ENCODE data around the gene FDX2. TPM values are rescaled to one million over a fixed set of nuclear protein-coding genes. Genes with fewer than 3 reads are reported as not detected.

The FDX2 gene
- total and polyA plus RNA-seq, 4 donors = 5.8 to 18.7 (median 10.0) TPM

DNA sequence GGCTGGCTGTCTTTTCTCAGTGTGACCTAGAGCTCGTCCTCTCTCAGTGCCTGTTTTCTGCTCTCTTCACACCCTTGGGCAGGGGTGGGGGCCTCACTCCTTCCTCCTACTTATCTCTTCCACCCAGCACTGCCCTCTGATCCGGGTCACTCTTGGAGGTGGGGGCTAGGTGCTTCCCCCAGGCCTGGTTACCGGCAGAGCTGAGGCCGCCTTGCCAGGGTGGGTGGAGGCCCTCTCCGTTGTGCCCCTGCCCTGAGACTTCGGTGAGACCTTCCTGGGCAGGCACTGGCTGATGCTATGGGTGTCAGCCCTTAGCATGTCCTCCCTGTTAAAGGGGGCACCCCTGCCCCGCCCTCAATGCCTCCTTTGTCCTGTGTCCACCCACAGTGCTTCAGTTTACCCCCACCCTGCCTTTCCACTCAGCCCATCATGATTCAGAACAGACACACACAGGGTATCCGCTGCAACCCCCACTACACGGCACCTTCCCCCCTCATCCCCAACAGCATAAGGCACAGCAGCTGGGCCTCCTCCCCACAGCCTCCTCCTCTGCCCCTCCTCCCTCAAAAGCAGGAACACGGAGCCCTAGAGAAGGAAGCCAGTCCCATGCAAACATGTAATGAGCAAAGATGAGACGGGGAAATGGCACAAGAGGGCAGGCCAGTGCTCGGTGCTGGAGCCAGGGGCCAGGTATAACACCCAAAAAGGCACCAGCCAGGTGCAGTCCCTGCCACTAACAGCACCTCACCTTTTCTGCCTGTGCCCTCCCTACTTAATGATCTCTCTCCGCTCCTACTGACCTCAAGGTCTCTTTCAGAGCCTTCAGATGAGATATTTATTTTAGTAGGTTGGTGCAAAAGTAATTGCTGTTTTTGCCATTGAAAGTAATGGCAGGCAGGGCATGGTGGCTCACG, 16.0 kb downstream of the FDX2 start:
- H3K36me3 ChIP-seq (ENCODE audit: control insufficient read depth in 4 of 4, insufficient read depth in 3 of 4, low read depth in 1 of 4, low read length in 3 of 4) = peaks cover 0 to 1% (median 0%) of the 10 kb centered on the region in 4 donors
- H3K9ac ChIP-seq (ENCODE audit: low read depth in 1 of 2, low read length in 2 of 2) = no peak overlapping the region
- peaks cover 0 to 5% (median 2%) of the 10 kb centered on the region in 4 donors for H3K27me3 ChIP-seq (ENCODE audit: control insufficient read depth in 4 of 4, insufficient read depth in 4 of 4, low read length in 3 of 4)
- DNase-seq (ENCODE audit: low spot score) = peak; percentile 72
- H3K27ac ChIP-seq (ENCODE audit: low read depth in 1 of 2, low read length in 2 of 2) = no peak overlapping the region
- H3K4me3 ChIP-seq (ENCODE audit: low read depth in 1 of 3, low read length in 3 of 3) = no peak overlapping the region
- H3K9me3 ChIP-seq (ENCODE audit: control insufficient read depth in 4 of 4, low read length in 3 of 4) = no peaks in the 10 kb centered on the region
- H3K4me1 ChIP-seq (ENCODE audit: control insufficient read depth in 4 of 4, insufficient read depth in 4 of 4, low read length in 3 of 4) = peaks cover 3 to 10% (median 6%) of the 10 kb centered on the region in 4 donors
- 50% methylated on average over 14 of the region's 14 CpGs for WGBS
- peak; percentile 12 for TF ChIP-seq NR2F2 (IDR thresholded peaks at IDR 0.05)
- TF ChIP-seq FOXA2 (IDR thresholded peaks at IDR 0.05) = no peak

DNA sequence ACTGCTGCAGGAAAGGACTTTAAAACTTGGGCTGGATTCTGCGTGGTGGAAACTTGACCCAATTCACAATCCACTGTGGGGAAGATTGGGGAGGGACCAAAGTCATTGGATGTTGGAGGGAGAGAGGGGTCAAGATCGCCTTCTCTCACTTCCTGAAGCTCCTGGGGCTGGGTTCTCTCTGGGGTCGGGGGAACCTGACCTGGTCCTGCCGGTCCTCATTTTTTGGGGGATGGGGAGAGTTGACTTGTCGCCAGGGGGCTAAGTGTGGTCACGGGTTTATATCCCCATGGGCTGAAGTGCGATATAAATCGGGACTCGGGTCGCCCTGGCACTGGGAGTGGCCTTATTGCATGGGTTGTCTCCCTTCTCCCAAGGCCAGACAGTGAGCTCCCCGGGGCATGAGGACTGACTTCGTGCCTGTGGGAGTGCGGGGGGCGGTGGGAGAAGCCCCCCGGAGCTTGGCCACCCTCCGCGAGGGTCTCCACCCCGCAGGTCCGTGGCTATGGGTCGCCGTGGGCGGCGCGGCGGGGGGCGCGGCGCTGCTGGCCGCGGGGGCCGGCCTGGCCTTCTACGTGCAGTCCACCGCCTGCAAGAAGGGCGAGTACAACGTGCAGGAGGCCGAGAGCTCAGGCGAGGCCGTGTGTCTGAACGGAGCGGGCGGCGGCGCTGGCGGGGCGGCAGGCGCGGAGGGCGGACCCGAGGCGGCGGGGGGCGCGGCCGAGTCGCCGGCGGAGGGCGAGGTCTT, 19.8 kb downstream of the FDX2 start:
- Histone ChIP-seq H3K9ac (ENCODE audit: low read depth in 1 of 2, low read length in 2 of 2) (no peak overlapping the region), H3K27ac (ENCODE audit: low read depth in 1 of 2, low read length in 2 of 2) (no peak overlapping the region), H3K9me3 (ENCODE audit: control insufficient read depth in 4 of 4, low read length in 3 of 4) (no peaks in the 10 kb centered on the region), H3K4me3 (ENCODE audit: low read depth in 1 of 3, low read length in 3 of 3) (no peak overlapping the region), H3K36me3 (ENCODE audit: control insufficient read depth in 4 of 4, insufficient read depth in 3 of 4, low read depth in 1 of 4, low read length in 3 of 4) (no peaks in the 10 kb centered on the region), H3K4me1 (ENCODE audit: control insufficient read depth in 4 of 4, insufficient read depth in 4 of 4, low read length in 3 of 4) (peaks cover 14 to 25% (median 17%) of the 10 kb centered on the region in 4 donors), H3K27me3 (ENCODE audit: control insufficient read depth in 4 of 4, insufficient read depth in 4 of 4, low read length in 3 of 4) (peaks cover 2 to 13% (median 7%) of the 10 kb centered on the region in 4 donors)
- peak; percentile 75 for DNase-seq (ENCODE audit: low spot score)
- no peak for TF ChIP-seq MAX (IDR thresholded peaks at IDR 0.05)
- TF ChIP-seq, protein P1, sequence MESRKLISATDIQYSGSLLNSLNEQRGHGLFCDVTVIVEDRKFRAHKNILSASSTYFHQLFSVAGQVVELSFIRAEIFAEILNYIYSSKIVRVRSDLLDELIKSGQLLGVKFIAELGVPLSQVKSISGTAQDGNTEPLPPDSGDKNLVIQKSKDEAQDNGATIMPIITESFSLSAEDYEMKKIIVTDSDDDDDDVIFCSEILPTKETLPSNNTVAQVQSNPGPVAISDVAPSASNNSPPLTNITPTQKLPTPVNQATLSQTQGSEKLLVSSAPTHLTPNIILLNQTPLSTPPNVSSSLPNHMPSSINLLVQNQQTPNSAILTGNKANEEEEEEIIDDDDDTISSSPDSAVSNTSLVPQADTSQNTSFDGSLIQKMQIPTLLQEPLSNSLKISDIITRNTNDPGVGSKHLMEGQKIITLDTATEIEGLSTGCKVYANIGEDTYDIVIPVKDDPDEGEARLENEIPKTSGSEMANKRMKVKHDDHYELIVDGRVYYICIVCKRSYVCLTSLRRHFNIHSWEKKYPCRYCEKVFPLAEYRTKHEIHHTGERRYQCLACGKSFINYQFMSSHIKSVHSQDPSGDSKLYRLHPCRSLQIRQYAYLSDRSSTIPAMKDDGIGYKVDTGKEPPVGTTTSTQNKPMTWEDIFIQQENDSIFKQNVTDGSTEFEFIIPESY (IDR thresholded peaks at IDR 0.05) = no peak
- TF ChIP-seq EGR1 (IDR thresholded peaks at IDR 0.05; ENCODE audit: low read depth in 2 of 2) = no peak
- TF ChIP-seq, protein P2, sequence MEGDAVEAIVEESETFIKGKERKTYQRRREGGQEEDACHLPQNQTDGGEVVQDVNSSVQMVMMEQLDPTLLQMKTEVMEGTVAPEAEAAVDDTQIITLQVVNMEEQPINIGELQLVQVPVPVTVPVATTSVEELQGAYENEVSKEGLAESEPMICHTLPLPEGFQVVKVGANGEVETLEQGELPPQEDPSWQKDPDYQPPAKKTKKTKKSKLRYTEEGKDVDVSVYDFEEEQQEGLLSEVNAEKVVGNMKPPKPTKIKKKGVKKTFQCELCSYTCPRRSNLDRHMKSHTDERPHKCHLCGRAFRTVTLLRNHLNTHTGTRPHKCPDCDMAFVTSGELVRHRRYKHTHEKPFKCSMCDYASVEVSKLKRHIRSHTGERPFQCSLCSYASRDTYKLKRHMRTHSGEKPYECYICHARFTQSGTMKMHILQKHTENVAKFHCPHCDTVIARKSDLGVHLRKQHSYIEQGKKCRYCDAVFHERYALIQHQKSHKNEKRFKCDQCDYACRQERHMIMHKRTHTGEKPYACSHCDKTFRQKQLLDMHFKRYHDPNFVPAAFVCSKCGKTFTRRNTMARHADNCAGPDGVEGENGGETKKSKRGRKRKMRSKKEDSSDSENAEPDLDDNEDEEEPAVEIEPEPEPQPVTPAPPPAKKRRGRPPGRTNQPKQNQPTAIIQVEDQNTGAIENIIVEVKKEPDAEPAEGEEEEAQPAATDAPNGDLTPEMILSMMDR (IDR thresholded peaks at IDR 0.05; ENCODE audit: low read depth, low read length, missing input control) = no peak
- TF ChIP-seq RAD21 (IDR thresholded peaks at IDR 0.05) = no peak
- TF ChIP-seq HNF4G (IDR thresholded peaks at IDR 0.05) = no peak
- TF ChIP-seq HNF4A (conservative IDR thresholded peaks at IDR 0.05) = no peak
- TF ChIP-seq FOXA1 (IDR thresholded peaks at IDR 0.05) = no peak
- no peak for TF ChIP-seq GABPA (IDR thresholded peaks at IDR 0.05 in 1 of 2, conservative IDR thresholded peaks at IDR 0.05 in 1 of 2)
- TF ChIP-seq RXRA (IDR thresholded peaks at IDR 0.05) = no peak
- TF ChIP-seq FOXA2 (IDR thresholded peaks at IDR 0.05) = no peak
- no peak for TF ChIP-seq REST (IDR thresholded peaks at IDR 0.05)
- TF ChIP-seq ATF3 (IDR thresholded peaks at IDR 0.05) = no peak
- TF ChIP-seq JUND (IDR thresholded peaks at IDR 0.05) = no peak
- no peak for TF ChIP-seq TAF1 (conservative IDR thresholded peaks at IDR 0.05)
- WGBS = 9% methylated on average over 58 of the region's 58 CpGs
